Fibroblast of peridontal ligament (primary cell): ENCODE measurements around the gene NCF4.

ENCODE experiments used
- DNase-seq: peaks from one replicate; pipeline ENCODE4 v3.0.0-alpha.2; 2010; ENCODE audit errors: extremely low read depth

Gene NCF4

DNA sequence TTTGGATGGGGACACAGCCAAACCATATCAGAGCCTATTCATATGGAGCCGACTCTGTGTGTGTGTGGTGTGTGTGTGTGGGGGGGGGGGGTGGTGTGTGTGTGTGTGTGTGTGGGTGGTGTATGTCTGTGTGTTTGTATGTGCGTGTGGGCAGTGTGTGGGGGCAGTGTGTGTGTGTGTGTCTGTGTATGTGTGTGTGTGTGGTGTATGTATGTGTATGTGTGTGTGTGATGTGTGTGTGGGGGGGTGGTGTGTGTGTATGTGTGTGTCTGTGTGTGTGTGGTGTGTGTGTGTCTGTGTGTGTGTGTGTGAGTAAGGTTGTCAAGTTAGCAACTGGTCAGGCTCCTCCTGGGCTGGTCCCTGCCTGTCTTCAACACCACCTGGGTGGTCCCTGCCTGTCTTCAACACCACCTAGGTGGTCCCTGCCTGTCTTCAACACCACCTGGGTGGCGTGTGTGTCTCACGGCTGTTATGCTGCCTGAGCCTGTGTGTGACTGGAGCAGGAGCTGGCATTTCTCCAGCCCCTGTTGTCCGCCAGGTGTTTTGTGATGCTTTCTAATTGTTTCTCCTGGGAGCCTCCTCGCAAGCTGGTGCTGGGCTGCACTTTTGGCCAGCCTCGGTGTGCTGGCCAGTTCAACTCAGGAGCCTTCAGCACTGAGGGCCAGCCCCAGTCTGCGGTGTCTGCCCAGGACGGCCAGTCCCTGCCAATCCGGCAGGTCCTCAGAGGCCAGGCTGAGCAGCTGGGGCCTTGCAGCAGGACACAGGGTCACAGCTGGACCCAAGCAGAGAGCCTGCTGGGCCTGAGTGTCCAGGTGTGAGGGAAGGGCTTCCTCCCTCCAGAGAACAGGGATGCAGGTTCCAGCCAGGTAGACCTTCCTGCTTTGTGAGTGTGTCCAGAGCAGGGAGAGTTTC is 22.4 kb upstream of the NCF4 start:
- no peak for DNase-seq

DNA sequence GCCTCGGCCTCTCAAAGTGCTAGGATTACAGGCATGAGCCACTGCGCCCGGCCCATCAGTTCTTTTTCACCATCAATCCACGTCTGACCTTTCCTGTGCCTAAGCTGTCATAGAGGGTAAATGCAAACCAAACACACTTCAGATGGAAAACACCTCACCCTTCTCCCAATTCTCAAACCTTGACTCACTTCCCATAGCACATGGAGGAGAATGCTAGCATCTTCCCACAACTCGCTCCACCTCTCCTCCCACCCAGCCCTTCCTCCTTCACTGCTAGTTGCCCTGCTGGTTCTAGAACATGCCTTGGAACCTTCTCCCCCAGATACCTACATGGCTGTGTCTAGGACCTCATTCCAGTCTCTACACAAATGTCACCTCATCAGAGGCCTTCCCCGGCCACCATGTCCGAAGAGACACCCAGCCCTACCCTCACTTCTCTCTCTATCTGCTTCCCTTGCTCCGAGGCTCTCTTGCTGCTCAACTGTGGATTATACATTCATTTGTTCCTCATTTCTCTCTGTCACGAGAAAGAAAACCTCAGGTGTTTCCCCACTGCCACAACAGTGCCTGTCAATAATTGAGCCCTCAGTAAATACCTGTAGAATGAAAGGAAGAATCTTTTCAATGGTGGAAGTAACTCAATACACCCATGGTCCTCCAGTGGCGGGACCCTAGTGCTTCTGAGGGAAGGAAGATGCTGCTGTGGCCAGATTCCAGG is 21.3 kb upstream of the NCF4 start:
- DNase-seq = no peak

DNA sequence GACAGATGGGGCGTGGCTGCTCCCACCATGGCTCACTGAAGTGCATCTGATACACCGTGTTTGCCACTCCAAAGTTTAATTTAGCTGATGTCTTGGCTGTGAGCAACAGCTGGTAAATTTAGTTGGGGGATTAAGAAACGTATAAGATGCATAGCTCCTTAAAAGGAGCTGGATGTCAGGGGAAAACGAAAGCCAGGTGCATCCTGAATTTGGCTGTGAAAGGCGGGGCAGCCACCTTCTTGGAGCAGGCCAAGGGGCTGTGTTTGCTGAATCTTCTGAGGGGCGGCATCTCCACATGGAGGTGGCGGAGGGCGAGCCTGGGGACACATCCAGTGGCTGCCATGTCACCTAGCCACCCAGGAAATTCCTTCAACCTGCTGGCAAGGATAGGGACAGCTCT is 20.7 kb upstream of the NCF4 start:
- no peak for DNase-seq

DNA sequence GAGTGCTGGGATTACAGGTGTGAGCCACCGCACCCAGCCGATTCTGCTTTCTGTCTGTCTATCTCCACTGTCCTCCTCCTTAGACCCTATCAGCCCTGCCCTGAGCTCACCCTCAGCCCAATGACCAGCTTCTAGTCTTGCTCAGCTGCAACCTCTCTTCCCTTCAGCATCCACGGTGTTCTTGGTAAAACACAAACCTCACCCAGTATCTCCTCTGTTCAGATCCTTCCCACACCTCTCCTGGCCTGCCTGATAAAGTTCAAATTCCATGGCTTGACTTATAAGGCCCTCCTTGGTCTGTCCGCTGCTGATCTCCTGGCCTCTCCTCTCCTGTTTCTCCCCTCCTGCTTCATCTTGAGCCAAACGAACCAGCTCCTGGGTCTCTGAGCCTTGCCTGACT is 14.5 kb upstream of the NCF4 start:
- DNase-seq = no peak

DNA sequence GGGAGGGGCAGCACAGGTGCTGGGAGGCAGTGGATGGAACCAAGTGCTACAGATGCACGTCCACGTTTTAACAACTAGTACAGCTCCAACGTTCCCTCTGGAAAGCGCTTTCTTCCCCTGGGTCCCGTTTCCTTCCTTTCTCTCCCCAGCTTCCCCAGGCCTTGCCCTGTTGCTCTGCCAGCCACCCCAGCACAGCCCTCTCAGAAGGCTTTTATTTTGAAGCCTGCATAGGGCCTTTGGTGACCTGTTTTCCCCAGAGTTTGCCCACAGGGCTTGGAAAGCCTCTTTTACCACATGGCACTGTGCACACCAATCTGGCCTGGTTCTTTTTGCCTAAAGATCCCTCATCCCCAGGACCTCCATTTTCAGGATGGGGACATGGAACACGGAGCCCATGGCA is 13.9 kb upstream of the NCF4 start:
- no peak for DNase-seq

DNA sequence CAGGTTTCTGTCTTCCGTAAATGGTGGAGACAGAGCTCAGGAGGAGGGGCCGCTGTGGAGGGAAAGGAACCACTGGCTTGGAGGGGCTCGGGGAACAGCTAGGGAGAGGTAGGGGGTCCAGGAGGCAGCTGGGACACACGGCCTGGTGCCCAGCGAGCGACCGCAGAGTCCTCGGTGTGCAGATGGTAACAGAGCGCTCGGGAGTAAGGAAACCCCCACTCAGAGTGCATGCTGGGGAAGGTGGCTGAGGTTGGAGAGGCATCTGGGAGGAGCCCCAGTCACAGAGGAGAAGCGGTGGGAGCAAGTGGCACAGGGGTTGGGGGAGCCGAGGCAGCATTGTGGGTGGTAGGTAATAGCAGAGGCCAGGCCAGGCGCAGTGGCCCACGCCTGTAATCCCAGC is 10.8 kb upstream of the NCF4 start:
- no peak for DNase-seq

DNA sequence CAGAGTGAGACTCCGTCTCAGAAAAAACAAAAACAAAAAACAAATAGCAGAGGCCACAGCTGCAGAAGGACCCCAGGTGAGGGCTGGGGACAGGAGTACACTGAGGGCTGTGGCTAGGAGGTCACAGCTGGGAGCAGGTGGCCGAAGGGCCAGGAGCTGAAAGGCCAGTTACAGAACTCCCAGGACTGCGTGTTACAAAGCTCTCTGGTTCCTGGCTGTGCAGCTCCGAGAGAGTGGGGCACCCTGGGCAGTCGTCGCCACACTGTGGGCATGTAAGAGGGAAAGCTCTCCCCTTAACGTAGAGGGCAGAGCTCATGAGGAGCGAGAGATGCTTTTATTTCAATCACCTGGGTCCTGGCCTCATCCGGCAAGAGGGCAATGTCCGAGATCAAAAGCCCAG is 10.1 kb upstream of the NCF4 start:
- DNase-seq = no peak

DNA sequence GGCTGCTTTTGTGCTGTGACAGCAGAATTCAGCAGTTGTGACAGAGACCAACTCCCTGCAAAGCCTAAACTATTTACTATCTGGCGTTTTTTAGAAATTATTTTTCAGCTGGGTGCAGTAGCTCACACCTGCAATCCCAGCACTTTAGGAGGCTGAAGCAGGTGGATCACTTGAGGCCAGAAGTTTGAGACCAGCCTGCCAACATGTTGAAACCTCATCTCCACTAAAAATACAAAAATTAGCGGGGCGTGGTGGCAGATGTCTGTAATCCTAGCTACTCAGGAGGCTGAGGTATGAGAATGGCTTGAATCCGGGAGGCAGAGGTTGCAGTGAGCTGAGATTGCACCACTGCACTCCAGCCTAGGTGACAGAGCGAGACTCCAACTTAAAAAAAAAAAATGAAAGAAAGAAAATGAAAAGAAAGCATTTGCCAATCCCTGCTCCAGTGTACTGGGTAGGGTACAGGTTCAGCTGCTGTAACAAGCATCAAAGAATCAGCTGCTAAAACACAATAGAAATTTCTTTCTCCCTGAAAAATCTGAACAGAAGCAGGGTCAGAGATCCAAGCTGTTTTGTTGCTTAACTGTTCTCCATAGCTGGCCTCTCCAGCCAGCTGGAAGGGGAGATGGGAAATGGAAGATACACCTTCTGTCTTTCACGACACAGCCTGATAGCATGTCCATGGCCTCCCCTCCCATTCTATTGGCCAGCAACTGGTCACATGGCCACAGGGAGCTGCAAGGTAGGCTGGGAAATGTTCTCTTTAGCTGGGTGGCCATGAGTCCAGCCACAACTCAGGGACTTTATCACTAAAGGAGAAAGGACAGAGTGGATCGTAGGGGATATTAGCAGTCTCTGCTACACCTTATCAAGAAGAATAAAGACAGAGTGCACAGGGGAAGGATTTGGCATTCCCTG is 8.5 kb upstream of the NCF4 start:
- DNase-seq = no peak

DNA sequence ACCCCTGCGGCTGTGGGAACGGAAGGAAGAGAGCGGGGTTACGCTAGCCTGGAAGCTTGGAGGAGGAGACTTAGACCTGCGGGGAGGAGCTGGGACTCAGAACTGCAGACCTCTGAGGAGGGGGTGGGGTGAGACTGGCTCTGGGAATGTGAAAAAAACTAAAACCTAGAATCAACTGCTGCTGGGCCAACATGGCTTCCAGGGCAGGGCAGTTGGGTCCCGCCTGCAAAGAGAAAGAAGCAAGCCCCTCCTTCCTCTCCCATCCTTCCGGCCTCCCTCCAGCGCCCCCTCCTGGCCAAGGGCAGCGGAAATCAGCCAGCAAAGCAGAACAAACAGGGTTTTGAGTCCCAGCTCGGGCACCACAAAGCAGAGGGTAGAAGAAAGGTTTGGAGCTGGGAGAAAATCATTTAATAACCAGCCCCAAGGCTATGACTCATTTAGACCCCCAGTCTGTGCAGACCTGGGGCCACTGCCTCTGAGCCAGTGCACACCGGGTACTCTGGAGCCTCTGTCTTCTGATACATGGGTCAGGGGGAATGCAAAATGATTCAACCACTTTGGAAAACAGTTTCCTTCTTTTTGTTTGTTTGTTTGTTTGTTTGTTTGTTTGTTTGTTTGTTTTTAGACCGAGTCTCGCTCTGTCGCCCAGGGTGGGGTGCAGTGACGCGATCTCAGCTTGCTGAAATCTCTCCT is 7.3 kb upstream of the NCF4 start:
- DNase-seq = peak; percentile 1

DNA sequence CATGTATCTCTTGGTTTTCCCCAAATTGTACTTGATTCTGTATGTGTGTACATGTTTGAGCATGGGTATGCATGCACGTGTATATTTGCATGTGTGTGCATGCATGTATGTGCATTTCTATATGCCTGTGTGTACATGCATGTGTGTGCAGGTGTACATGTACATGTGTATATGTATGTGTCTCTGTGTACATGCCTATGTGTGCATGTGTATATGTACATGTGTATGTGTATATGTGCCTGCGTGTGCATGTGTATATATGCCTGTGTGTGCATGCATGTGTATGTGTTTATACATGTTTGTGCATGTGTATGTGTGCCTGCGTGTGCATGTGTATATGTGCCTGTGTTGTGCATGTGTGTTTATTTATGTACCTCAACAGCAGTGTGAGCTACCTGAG is 5.3 kb upstream of the NCF4 start:
- no peak for DNase-seq

DNA sequence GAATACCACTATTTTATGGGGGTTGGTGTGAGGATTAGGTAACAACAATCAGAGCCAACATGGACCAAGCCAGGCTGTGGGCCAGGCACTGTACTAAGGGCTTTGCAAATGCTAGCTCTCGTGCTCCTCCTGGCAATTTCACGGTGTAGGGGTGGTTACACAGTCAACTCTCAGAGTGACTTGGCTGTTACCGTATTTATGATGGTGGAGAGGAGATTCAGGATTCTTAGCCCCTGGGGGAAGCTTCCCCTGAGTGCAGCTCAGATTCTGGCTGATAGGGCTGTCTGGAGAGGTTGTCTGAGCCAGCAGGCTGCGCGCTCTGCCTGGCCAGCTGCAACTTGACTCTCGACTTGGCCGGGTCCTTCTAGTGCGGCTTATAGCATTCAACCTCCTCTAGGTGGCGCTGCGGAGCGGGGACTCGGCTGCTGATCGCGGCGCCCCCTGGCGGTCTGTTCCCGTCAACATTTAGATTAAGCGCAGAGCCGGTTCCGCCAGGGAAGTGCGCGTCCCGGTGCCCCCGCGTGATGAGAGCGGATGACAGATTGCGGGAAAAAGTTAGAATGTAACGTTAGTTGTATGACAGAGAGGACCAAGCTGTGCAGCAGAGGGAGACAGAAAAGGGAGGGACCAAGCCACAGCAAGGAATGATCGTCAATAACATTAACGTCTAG is 4.5 kb upstream of the NCF4 start:
- peak; percentile 86 for DNase-seq

DNA sequence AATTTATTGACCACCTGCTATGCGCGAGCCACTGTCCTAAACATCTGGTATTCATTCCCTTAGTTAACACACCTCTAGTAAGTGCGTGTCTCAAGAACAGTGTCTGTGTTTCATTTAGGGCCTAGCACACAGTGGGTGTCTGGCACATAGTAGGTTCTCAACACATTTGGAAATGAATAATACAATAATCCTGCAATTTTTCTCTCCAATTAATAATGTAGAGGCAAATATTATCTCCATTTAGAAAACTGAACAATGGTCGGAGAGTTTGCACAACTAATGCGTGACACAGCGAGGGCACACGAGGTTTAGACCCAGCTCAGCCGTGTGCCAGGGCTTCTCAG is 4.0 kb upstream of the NCF4 start:
- no peak for DNase-seq

DNA sequence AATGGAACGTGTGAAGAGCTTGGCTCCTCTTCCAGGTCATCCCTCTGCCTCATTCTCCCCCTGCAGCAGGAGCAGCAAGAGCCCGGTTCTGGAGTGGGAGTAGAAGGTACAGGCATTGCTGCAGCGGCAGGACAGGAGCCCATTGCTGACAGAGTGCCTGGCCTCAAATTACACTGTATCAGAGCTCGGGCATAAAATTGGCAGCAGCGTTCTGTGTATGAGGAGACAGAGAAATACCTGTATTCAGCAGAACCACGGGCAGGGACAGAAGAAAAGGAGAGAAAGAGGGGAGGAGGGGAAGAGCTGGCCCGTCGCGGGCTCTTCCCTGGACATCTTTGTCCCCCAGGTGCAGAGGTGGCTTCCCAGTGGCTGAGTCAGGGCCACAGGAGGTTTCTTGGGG is 2.6 kb upstream of the NCF4 start:
- DNase-seq = no peak

DNA sequence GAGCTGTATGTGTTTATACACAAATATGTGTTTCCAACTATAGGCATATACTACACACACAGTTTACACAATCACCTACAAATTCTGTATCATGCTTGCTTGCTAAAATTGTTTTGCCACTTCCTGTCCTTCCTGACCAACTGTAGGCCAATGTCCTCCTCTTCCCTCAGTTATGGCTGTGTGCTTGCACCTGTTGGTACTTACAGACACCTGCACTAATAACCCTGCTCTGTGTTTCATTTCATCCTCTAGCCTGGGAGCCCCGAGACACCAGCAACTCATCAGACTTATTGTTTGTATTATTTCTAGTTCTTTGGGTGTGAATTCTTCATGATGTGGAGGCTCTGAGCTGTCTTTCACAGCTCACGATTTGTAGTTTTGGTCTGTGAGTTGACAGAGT is 1.8 kb upstream of the NCF4 start:
- no peak for DNase-seq

DNA sequence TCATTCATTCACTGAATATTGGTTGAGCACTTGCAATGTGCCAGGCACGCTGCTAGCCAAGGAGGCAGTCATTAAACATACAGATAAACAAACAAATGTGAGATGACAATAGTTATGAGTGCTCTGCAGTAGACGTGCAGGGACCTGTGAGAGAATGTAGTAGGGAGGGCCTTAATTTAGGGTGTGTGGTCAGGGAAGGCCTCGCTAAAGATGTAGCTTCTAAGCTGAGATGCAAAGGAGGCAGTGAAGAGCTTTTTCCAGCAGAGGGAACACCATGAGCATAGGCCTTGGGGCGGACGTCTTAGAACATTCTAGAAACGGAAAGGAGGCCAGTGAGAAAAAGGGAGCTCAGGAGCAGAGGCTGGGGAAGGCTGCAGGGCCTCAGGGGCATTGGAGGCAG is 789 bp upstream of the NCF4 start:
- DNase-seq = no peak

DNA sequence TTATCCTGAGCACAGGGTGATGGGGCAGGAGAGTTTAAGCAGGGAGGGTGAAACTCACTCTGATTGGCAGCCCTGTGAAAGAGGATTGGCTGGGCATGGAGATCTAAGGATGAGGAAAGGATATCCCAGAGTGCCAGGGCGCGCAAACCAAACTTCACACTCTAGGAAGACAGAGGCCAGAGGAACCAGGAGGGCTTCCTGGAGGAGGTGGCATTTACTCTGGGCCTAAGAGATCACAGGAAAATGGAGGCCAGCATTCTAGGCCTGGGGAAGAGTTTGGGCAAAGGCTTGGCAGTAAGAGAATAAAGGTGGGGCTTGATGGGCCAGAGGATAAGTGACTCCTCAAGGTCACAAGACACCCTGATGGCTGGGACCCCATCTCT is 377 bp upstream of the NCF4 start:
- DNase-seq = no peak

DNA sequence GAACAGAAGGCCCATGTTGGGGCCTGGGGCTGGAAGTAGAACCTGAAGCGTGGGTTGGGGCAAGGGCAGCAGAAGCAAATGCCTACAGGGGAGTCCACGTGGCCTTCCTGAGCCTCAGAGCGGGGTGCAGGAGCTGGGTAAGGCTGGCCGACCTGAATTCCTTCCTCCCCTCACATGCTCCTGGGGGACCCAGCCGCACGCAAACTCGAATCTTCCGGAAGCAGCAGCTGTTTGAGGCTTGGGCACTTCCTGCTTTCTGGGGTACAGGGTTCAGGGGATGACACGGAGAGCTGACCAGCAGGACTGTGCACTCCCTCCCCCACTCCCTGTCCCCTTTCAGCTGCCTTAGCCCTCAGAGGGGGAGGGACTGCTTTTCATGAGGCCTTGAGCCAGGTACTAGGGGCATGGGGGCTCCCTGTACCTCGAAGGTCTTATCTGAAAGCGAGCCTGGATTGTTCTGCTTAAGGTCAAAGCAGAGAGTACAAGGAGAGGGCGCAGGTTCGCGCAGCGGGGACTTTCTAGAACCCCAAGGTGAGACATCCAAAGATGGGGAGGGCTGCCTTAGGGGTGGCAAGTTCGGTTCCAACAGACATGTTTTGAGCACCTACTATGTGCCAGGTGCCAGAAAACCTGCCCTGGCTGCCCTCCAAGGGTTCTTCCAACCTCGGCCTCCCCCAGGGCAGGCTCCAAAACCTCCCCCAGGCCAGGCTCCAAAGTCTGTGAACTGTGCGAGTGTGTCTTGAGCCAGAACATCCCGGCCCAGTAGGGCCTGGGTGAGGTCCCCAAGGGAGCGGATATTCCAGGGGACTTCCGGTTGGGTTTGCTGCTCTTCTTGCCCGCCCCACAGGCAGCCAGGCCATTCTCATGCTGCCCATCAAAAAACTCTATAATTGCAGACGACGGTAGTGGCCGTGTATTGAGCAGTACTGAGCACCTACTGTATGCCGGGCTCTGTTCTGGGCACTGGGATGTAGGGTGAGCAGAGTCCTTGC is 1.7 kb downstream of the NCF4 start:
- no peak for DNase-seq

DNA sequence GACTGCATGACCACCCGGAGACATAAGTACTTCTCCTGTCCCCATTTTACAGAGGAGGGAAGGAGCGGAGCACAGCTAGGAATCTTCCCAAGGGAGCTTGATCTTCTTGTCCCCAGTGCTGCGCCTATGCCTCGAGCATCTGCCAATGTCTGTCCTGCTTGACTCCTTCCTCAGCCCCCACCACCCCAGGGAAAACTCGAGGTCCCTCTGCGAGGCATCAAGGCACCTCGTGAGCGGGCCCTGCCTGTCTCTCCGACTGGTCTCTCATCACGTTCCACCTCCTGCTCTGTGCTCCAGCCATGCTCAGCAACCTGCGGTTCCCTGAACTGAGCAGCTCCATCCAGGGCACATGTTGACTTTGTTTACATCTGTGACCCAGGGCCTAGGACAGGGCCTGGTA is 2.5 kb downstream of the NCF4 start:
- DNase-seq = no peak

DNA sequence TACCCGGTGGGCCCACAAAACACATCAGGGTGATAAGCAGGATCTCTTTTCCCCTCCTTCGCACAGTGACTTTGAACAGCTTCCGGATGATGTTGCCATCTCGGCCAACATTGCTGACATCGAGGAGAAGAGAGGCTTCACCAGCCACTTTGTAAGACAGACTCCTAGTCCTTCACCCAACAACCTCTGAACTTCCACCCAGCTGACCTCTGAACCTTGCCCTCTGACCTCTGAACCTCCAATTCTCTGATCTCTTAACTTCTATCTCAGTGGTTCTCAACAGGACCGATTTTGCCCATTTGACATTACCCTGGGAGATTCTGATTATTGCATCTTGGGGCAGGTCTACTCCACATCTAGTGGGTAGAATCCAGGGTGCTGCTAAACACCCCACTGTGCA is 3.2 kb downstream of the NCF4 start:
- no peak for DNase-seq
